Measurements from ENCODE around the gene CAPN7.

The CAPN7 gene

GRCh38 chr3:15229262-15229661 is 23.2 kb downstream of the CAPN7 start:
- Mint-ChIP-seq H3K36me3 (ENCODE audit: low read depth) (peaks cover 36% of the 10 kb centered on the region), H3K4me3 (no peak overlapping the region), H3K4me1 (no peaks in the 10 kb centered on the region), H3K9me3 (no peaks in the 10 kb centered on the region), H3K27me3 (ENCODE audit: low read depth, poor library complexity) (peaks cover 4% of the 10 kb centered on the region), H3K27ac (no peak overlapping the region)
- no peak for TF ChIP-seq CTCF (IDR thresholded peaks at IDR 0.05)
- no peak for DNase-seq

- DNase-seq: peak; percentile 17
- peaks cover 46% of the 10 kb centered on the region for H3K36me3 Mint-ChIP-seq (ENCODE audit: low read depth)
Observed at GRCh38 chr3:15241341-15241740, 35.3 kb downstream of the CAPN7 start.

GRCh38 chr3:15243822-15244482 is 37.9 kb downstream of the CAPN7 start:
- Mint-ChIP-seq H3K4me1 (no peaks in the 10 kb centered on the region), H3K9me3 (no peaks in the 10 kb centered on the region), H3K36me3 (ENCODE audit: low read depth) (peaks cover 51% of the 10 kb centered on the region), H3K27ac (no peak overlapping the region), H3K4me3 (no peak overlapping the region), H3K27me3 (ENCODE audit: low read depth, poor library complexity) (no peaks in the 10 kb centered on the region)
- no peak for DNase-seq
- TF ChIP-seq CTCF (IDR thresholded peaks at IDR 0.05): no peak

More at GRCh38 chr3:15241341-15241740, 35.3 kb downstream of the CAPN7 start:
- no peaks in the 10 kb centered on the region for H3K9me3 Mint-ChIP-seq
- H3K27ac Mint-ChIP-seq: no peak overlapping the region
- H3K27me3 Mint-ChIP-seq (ENCODE audit: low read depth, poor library complexity): no peaks in the 10 kb centered on the region
- no peak overlapping the region for H3K4me3 Mint-ChIP-seq
- H3K4me1 Mint-ChIP-seq: no peaks in the 10 kb centered on the region
- TF ChIP-seq CTCF (IDR thresholded peaks at IDR 0.05): peak; percentile 15

GRCh38 chr3:15246186-15246585 is 40.1 kb downstream of the CAPN7 start:
- no peak for DNase-seq
- H3K36me3 Mint-ChIP-seq (ENCODE audit: low read depth): peaks cover 58% of the 10 kb centered on the region
- no peaks in the 10 kb centered on the region for H3K4me1 Mint-ChIP-seq
- TF ChIP-seq CTCF (IDR thresholded peaks at IDR 0.05): no peak
- no peaks in the 10 kb centered on the region for H3K27me3 Mint-ChIP-seq (ENCODE audit: low read depth, poor library complexity)
- H3K9me3 Mint-ChIP-seq: no peaks in the 10 kb centered on the region
- no peak overlapping the region for H3K4me3 Mint-ChIP-seq
- no peak overlapping the region for H3K27ac Mint-ChIP-seq

GRCh38 chr3:15253023-15253697 is 47.1 kb downstream of the CAPN7 start:
- no peaks in the 10 kb centered on the region for H3K9me3 Mint-ChIP-seq
- H3K36me3 Mint-ChIP-seq (ENCODE audit: low read depth): peaks cover 67% of the 10 kb centered on the region
- no peak for TF ChIP-seq CTCF (IDR thresholded peaks at IDR 0.05)
- H3K27ac Mint-ChIP-seq: peak overlapping the region; percentile 79
- no peaks in the 10 kb centered on the region for H3K4me1 Mint-ChIP-seq
- H3K27me3 Mint-ChIP-seq (ENCODE audit: low read depth, poor library complexity): no peaks in the 10 kb centered on the region
- DNase-seq: no peak
- no peak overlapping the region for H3K4me3 Mint-ChIP-seq

- Mint-ChIP-seq H3K27me3 (ENCODE audit: low read depth, poor library complexity) (no peaks in the 10 kb centered on the region), H3K4me3 (no peak overlapping the region), H3K4me1 (no peaks in the 10 kb centered on the region), H3K27ac (peak overlapping the region; percentile 88), H3K9me3 (no peaks in the 10 kb centered on the region), H3K36me3 (ENCODE audit: low read depth) (peaks cover 74% of the 10 kb centered on the region)
- TF ChIP-seq CTCF (IDR thresholded peaks at IDR 0.05): no peak
- DNase-seq: no peak
Observed at GRCh38 chr3:15255215-15255614, 49.2 kb downstream of the CAPN7 start.
